CD1c-positive myeloid dendritic cell (primary cell): ENCODE results near the gene TEPSIN.

ENCODE experiments used
- DNase-seq: peaks from one replicate; pipeline ENCODE4 v3.0.0-alpha.2; 2016; ENCODE audit errors: extremely low spot score

Gene TEPSIN

DNA sequence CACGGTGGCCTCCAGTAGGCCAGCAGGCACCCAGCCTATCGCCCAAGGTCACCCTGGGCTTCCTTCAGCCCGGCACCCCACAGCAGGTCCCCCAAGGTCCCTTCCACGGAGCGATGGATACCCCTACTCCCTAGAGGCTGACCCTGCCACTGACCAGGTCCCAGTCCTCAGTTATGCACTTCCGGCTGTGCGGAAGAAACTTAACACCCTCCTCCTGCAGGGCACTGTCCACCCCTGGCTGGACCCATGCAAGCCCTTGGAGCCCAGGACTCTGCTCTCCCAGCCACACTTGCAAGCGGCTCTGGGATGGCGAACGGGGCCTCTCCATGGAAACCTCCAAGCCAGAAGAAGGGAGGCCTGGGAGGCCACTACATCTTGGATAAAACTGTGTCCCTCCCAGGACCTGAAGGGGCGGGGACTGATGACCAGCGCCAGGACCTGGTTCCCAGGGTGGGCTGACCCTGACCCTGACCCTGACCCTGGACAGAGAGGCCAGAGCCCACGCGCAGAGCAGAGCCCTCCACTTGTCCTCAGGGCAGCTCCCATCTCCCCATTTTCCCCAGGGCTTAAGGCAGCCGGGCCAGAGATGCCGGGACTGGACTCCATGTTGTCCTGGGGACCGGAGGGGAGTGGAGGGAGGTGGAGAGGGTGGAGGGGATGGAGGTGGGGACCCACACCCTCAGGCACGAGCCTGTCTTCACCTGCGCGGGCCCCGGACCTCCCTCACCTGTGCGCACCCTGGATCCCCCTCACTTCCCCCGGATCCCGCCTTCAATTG, 16.8 kb downstream of the TEPSIN start:
- no peak for DNase-seq

GRCh38 chr17:81221371-81221841, 17.4 kb downstream of the TEPSIN start:
- DNase-seq = no peak

GRCh38 chr17:81219476-81220180, 19.2 kb downstream of the TEPSIN start:
- DNase-seq = no peak

GRCh38 chr17:81218991-81219390, 19.9 kb downstream of the TEPSIN start:
- DNase-seq = no peak

- DNase-seq = no peak
Observed at GRCh38 chr17:81218459-81218858, 20.4 kb downstream of the TEPSIN start.

GRCh38 chr17:81217491-81217890, 21.4 kb downstream of the TEPSIN start:
- no peak for DNase-seq

- DNase-seq = no peak
Observed at GRCh38 chr17:81213978-81214377, 24.9 kb downstream of the TEPSIN start.

- DNase-seq = no peak
Observed at GRCh38 chr17:81212365-81212764, 26.5 kb downstream of the TEPSIN start.

GRCh38 chr17:81210868-81211267, 28.0 kb downstream of the TEPSIN start:
- DNase-seq = peak; percentile 38

- no peak for DNase-seq
Observed at GRCh38 chr17:81210466-81210865, 28.4 kb downstream of the TEPSIN start.

GRCh38 chr17:81209141-81209540, 29.7 kb downstream of the TEPSIN start:
- no peak for DNase-seq

- no peak for DNase-seq
Observed at GRCh38 chr17:81208651-81209050, 30.2 kb downstream of the TEPSIN start.

DNA sequence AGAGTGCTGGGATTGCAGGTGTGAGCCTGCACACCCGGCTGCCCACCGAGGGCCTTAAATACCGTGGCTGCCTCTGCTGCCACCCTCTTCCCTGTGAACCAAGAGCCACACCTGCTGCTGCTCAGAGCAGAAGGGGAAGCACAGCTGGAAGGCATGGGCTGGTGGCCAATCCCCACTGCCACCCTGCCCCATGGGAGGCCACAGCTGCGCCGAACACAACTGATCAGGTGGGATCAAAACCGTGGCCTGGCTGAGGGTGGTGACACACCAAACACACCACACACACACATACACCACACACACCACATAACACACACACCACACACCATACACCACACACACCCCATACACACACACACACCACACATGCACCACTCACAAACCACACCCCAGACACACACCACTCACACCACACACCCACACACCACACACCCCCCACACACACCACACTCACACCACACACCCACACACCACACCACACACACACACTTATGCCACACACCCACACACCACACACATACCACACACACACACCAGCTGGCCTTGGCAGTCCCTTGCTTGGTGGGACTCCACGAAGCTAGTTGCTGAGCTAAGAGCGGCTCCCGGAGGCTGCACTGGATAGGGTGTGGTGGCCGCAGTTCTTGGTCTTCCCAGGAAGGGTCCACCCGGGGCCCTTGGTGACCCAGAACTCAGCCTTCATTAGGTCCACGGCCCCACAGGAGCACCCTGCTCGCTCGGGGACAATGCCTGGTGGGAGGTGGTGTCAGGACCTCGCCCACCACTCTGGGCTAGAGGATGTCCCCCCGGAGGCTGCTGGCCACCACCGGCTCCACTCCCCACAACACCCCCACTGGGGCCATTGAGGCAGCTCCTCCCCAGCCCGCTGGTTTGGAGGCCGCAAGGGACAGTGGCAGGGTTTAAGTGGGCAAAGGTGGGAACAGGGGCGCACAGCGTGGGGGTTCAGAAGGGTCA, 31.0 kb downstream of the TEPSIN start:
- DNase-seq = no peak

DNA sequence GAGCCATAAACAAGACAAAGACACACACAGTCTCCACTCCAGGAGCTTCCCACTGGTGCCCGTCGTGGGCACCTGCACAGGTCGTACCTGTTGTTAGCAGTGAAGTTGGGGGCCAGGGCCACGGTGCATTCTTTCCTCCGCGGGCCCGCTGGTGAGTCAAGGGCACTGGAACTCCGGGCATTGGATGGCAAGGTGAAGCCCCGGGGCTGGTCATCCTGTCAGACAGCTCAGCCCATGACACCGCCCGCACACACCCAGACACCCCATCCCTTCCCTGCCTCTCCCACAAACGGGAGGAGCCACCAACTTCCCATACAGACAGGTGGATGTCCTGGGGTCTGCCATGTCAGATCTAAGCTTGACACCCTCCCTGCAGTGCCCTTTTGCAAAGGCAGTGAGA, 32.2 kb downstream of the TEPSIN start:
- DNase-seq = no peak

- no peak for DNase-seq
Observed at GRCh38 chr17:81206166-81206565, 32.7 kb downstream of the TEPSIN start.

DNA sequence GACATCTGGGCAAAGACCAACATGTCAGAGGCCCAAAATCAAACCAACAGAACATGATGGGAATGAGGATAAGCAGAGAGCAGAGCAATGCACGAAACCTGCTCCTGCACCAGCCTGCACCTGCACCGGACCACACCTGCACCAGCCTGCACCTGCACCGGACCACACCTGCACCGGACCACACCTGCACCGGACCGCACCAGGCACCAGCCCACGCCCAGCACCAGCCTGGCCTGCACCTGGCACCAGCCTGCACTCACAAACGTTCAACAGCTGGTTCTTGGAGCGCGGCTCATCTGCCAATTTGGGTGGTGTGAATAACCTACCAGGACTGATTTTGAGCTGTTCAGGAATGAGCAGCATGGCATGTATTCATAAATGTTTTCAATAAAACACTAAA, 34.3 kb downstream of the TEPSIN start:
- DNase-seq = no peak

DNA sequence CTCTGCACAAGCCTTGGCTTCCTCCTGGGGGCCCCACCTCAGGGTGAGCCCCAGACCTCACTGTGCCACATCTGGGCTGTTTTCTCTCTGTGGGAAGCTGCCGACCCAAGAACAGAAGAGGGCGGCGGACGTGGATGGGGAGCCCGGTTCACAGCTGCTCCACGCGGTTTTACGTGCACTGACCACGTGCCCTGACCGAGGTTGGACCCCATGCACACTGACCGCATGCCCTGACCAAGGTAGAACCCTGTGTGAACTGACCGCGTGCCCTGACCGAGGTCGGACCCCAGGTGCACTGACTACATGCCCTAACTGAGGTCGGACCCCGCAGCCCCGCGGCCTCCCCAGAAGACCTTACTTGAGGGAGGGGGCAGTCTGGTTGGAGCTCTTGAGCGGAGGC, 35.7 kb downstream of the TEPSIN start:
- DNase-seq = no peak

GRCh38 chr17:81202318-81202717, 36.5 kb downstream of the TEPSIN start:
- DNase-seq = no peak

- peak; percentile 82 for DNase-seq
Observed at GRCh38 chr17:81200695-81201580, 37.9 kb downstream of the TEPSIN start.

DNA sequence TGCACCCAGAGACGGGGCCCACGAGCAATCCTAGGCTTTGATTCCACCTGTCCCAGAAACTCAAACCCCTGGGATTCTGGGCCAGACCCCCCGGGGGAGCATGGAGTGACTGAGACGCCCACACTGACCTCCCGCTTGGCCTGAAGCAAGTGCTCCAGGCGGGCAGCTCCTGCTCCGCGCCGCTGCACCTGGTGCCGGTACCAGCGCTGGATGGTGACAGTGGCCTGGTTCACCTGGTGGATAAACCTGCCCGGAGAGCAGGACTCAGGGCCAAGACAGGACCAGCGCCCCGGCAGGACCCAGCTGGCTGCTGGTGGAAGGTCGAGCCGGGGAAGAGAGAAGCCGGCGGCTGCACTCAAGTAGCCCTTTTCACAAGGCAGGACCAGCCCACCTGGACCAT, 38.7 kb downstream of the TEPSIN start:
- no peak for DNase-seq

DNA sequence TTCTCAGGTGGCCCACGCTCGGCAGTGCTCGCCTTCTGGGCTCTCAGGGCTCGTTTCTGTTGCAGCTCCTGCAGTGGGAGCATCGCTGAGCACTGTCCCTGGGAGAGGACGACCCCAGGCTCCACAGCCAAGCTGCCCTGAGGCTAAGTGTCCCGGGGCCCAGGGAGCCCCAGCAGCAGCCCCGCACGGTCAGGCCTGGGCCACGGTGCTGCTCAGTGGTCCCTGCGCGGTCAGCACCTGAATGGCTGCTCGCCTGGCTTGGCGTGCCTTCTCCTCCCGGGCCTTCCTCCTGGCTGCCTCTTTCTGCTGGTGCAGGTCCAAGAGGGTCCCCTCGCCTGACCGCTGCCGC, 39.4 kb downstream of the TEPSIN start:
- DNase-seq = no peak
